ENCODE measurements around the gene ITGA11.

- TF ChIP-seq GATA2 (IDR thresholded peaks at IDR 0.05; ENCODE audit: low read depth, low read length) (no peak), GATA3 (IDR thresholded peaks at IDR 0.05; ENCODE audit: low read depth, low read length) (no peak)
These were observed 18.4 kb downstream of the ITGA11 start for GRCh38 chr15:68413363-68414205.

Data from SH-SY5Y (cell line).